Keratinocyte (primary cell): Measurements from ENCODE around the gene SMO.

Source experiments
- EZH2 ChIP-seq: IDR thresholded peaks from one replicate; pipeline ENCODE4 v1.6.1; 2012; ENCODE audit warnings: inconsistent platforms, mild to moderate bottlenecking, low read length, moderate library complexity
- TF ChIP-seq, protein P1 (sequence below), 3 experiments: IDR thresholded peaks in 1 of 3; conservative IDR thresholded peaks in 1 of 3; optimal IDR thresholded peaks in 1 of 3; 2 replicates in 2 of 3; 3 replicates in 1 of 3; pipeline versions ENCODE3 to v1.5.1; 2011; ENCODE audit warnings: low read length in 3 of 3, mild to moderate bottlenecking in 3 of 3, moderate library complexity in 2 of 3, control low read depth in 1 of 3, inconsistent platforms in 1 of 3; ENCODE audit not compliant: insufficient read depth in 2 of 3; ENCODE audit errors: extremely low read depth in 1 of 3

DNA sequence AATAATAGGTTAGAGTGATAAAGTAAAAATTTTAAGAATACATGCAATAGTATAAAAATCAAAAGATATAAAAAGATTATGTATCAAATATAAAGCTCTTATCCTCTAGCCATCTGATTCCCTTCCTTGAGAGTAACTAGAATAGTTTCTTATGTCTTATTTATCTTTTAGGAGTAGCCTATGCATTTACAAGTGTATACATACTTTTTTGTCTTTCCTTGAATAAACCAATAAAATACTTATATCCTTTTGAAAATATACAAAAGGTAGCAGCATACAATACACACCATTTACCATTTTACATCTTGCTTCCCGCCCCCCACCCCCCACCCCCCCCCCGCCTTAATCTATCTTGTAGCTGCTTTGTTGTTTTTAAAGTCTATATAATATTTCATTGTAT lies 67.8 kb downstream of the SMO start:
- TF ChIP-seq, protein P1, sequence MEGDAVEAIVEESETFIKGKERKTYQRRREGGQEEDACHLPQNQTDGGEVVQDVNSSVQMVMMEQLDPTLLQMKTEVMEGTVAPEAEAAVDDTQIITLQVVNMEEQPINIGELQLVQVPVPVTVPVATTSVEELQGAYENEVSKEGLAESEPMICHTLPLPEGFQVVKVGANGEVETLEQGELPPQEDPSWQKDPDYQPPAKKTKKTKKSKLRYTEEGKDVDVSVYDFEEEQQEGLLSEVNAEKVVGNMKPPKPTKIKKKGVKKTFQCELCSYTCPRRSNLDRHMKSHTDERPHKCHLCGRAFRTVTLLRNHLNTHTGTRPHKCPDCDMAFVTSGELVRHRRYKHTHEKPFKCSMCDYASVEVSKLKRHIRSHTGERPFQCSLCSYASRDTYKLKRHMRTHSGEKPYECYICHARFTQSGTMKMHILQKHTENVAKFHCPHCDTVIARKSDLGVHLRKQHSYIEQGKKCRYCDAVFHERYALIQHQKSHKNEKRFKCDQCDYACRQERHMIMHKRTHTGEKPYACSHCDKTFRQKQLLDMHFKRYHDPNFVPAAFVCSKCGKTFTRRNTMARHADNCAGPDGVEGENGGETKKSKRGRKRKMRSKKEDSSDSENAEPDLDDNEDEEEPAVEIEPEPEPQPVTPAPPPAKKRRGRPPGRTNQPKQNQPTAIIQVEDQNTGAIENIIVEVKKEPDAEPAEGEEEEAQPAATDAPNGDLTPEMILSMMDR (optimal IDR thresholded peaks at IDR 0.05 in 1 of 3, IDR thresholded peaks at IDR 0.05 in 1 of 3, conservative IDR thresholded peaks at IDR 0.05 in 1 of 3; ENCODE audit: extremely low read depth in 1 of 3, insufficient read depth in 2 of 3, low read length in 3 of 3) = no peak
- no peak for TF ChIP-seq EZH2
